Hepatocyte (in vitro differentiated cells): ENCODE results near the gene IL17RD.

Experiments
- EZH2 ChIP-seq: fragments of 200-600 bp; sonication (generic); IDR thresholded peaks from 2 replicates; pipeline ENCODE4 v1.6.1; 2016; ENCODE audit warnings: antibody characterized with exemption, mild to moderate bottlenecking, borderline replicate concordance
- EZH2phosphoT487 ChIP-seq: fragments of 200-600 bp; sonication (generic); IDR thresholded peaks from one replicate; pipeline ENCODE4 v1.6.1; 2018; ENCODE audit warnings: antibody characterized with exemption, mild to moderate bottlenecking, low read depth, moderate library complexity; ENCODE audit not compliant: unreplicated experiment, severe bottlenecking
- TF ChIP-seq, protein P1 (sequence below): fragments of 200-600 bp; sonication (generic); IDR thresholded peaks from 2 replicates; pipeline ENCODE4 v1.5.1; 2016; ENCODE audit warnings: antibody characterized with exemption, mild to moderate bottlenecking; ENCODE audit not compliant: poor library complexity

DNA sequence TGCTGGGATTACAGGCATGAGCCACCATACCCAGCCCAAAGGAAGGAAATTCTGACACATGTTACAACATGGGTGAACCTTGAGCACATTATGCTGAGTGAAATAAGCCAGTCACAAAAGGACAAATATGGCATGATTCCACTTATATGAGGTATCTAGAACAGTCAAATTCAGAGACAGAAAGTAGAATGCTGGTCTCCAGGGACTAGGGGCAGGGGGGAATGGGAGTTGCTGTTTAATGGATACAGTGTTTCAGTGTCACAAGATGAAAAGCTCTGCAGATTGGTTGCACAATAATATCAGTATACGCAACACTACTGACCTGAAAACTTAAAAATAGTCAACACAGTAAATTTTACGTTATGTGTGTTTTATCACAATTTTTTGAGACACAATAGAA, 100.6 kb downstream of the IL17RD start:
- TF ChIP-seq, protein P1, sequence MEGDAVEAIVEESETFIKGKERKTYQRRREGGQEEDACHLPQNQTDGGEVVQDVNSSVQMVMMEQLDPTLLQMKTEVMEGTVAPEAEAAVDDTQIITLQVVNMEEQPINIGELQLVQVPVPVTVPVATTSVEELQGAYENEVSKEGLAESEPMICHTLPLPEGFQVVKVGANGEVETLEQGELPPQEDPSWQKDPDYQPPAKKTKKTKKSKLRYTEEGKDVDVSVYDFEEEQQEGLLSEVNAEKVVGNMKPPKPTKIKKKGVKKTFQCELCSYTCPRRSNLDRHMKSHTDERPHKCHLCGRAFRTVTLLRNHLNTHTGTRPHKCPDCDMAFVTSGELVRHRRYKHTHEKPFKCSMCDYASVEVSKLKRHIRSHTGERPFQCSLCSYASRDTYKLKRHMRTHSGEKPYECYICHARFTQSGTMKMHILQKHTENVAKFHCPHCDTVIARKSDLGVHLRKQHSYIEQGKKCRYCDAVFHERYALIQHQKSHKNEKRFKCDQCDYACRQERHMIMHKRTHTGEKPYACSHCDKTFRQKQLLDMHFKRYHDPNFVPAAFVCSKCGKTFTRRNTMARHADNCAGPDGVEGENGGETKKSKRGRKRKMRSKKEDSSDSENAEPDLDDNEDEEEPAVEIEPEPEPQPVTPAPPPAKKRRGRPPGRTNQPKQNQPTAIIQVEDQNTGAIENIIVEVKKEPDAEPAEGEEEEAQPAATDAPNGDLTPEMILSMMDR = no peak
- TF ChIP-seq EZH2 = no peak
- no peak for TF ChIP-seq EZH2phosphoT487
